ENCODE results near the gene PCGF3.

PCGF3 gene

DNA sequence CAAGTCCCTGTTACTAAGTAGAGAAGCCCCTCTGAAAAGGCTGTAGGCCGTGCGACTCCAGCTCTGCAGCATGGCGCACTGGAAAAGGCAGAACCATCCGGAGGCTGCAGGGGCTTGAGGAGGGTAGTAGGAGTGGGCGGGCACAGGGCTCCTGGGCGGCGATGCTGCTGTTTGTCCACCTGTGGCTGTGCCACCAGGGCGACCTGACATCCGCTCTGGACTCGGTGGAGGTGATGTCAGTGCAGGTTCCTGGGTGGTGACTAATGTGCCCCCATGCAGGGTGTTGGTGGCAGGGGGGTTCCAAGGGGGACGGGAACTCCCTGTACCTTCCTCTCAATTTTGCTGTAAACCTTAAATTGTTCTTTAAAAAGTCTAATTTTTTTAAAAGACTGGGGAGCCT is 58.3 kb downstream of the PCGF3 start:
- TF ChIP-seq ZFX (IDR thresholded peaks at IDR 0.05; ENCODE audit: borderline replicate concordance): no peak
- peak overlapping the region; percentile 40 for H3K27ac ChIP-seq

DNA sequence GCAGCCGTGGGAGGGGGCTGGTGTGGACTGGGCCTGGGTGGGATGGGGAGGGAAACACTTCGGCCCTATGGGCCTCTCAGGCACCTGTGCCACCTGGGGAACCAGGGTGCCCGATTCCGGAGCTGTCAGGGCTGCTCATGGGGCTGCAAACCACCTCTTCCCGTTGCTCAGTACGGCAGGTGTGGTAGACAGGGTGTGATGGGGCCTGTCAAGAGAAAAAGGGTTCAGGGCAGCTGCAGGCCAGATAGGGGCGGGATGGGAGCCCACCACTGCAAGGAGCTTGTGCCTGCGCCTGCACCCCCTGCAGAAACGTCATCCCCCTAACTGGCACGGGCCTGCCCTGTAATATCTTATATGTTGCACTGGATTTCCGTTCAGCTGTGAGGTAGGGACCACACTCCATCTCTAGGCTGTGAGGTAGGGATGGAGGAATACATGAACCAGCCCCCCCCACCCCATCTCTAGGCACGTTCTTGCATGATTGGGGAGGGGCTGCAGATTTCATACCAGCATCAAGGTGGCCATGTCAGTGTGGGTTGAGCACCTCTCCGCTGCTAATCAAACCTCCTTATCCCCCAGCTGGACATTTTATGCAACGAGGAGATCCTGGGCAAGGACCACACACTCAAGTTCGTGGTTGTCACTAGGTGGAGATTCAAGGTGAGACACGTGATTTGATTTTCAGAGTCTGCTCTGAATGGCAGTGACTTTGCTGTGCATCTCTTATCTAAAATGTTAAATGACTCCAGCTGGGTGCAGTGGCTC is 59.0 kb downstream of the PCGF3 start:
- TF ChIP-seq CTCF (IDR thresholded peaks at IDR 0.05): no peak
- no peak for TF ChIP-seq ZFX (IDR thresholded peaks at IDR 0.05; ENCODE audit: borderline replicate concordance)
- peak overlapping the region; percentile 40 for H3K27ac ChIP-seq

DNA sequence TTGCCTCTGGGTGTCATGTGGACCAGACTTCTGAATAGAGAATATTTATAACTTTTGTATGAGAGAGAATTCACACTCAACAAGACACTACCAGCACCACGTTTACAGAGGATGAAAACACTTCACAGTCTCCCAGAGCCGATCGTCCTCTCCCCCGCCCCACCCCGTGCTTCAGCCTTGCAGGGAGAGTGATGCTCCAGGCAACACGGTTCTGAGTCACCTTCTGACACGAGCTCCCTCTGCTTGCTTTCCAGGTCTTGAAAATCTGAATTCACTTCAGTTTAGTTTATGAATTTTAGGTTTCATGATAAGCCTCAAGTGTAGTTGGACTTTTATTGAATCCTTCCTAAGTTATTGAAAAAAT is 60.5 kb downstream of the PCGF3 start:
- H3K27ac ChIP-seq: peak overlapping the region; percentile 40
- no peak for TF ChIP-seq ZFX (IDR thresholded peaks at IDR 0.05; ENCODE audit: borderline replicate concordance)
- TF ChIP-seq CTCF (IDR thresholded peaks at IDR 0.05): no peak

DNA sequence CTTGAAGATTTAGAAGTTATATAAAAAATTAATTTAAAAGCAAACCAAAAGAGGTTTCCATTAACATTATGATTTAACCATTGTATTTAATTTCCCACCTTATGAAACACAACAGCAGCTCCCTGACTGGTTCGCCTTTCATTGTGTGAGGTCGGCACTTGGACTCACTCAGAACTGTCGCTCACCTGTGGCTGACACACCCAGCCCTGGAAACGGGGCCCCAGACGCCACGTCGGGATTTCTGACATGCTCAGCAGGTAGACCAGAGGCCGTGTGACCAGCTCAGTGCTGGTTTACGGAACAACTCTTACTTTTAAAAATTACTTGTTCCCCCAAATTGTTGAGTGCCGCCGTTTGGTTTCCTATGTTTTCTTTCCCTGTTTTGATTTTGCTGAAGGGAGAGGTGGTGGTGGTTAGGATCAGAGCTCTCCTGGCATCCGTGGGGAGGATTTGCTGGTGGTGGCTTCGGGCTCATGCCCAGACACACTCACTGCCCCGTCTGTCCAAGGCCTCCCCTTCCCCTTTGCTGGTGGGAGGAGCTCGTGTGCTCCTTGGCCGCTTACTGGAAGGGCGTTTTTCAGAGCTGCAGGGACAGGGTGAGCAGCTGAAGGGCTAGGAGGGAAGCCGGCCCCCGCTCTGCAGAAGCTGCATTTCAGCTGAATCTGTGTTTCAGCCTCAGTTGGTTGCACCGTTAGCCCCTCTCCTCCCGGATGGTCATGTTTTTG is 61.1 kb downstream of the PCGF3 start:
- TF ChIP-seq CTCF (IDR thresholded peaks at IDR 0.05) (no peak), ZFX (IDR thresholded peaks at IDR 0.05; ENCODE audit: borderline replicate concordance) (no peak)
- peak overlapping the region; percentile 40 for H3K27ac ChIP-seq

- H3K27ac ChIP-seq: peak overlapping the region; percentile 40
- TF ChIP-seq ZFX (IDR thresholded peaks at IDR 0.05; ENCODE audit: borderline replicate concordance) (no peak), CTCF (IDR thresholded peaks at IDR 0.05) (no peak)
These were observed 62.4 kb downstream of the PCGF3 start for GRCh38 chr4:768076-768475.

GRCh38 chr4:768995-769394 is 63.4 kb downstream of the PCGF3 start:
- peak overlapping the region; percentile 40; the same call in 1 of the 2 replicates for H3K27ac ChIP-seq

GRCh38 chr4:769511-769910 is 63.9 kb downstream of the PCGF3 start:
- no peak for TF ChIP-seq CTCF (IDR thresholded peaks at IDR 0.05)
- no peak for TF ChIP-seq ZFX (IDR thresholded peaks at IDR 0.05; ENCODE audit: borderline replicate concordance)
- no peak overlapping the region for H3K27ac ChIP-seq

More at GRCh38 chr4:768995-769394, 63.4 kb downstream of the PCGF3 start:
- TF ChIP-seq ZFX (IDR thresholded peaks at IDR 0.05; ENCODE audit: borderline replicate concordance) (no peak), CTCF (IDR thresholded peaks at IDR 0.05) (no peak)

Data from 22Rv1 (cell line).